ENCODE data around the gene AP5B1. TPM values are rescaled to one million over a fixed set of nuclear protein-coding genes. Genes with fewer than 3 reads are reported as not detected.
"Not testable (repeated sequence)": the region's sequence is repeated elsewhere in the genome, so short reads cannot be mapped to it uniquely, and the experiment has no call there.

Gene AP5B1
- total RNA-seq, 2 experiments from 2014 or later, result 13.6 to 14.5 TPM

DNA sequence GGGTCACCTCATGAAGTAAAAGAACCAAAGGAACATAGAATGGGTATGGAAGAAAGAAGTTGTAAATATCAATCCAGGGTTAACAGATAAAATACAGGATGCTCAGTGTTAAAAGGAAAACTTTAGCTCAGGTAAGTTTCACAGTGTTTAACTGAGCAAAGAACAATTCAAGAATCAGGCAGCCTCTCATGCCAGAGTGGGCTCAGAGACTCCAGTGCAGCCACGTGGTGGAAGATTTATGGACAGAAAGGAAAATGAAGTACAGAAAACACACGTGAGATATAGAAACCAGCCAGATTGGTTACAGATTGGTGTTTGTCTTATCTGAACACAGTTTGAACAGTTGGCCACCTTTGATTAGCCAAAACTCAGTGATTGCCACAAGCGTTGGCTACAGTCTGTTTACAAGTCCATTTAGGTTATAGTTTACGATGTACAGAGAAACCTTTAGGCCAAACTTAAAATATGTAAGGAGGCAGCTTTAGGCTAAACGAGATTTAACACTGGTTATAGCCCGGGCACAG lies 9.1 kb downstream of the AP5B1 start:
- ChIA-PET CTCF (interaction anchor here (0.5 to 7.9 kb wide), 8 partner anchors 8 to 426 kb away, joined by 3 to 72 read pairs (median 8); partner anchors contain the start of genes AP5B1 and KAT5), POLR2A (no interaction called here)
- Mint-ChIP-seq H3K36me3 (no peaks in the 10 kb centered on the region), H3K4me1 (ENCODE audit: low read depth) (peaks cover 6% of the 10 kb centered on the region), H3K27ac (no peak overlapping the region), H3K9me3 (no peaks in the 10 kb centered on the region), H3K4me3 (no peak overlapping the region), H3K27me3 (no peaks in the 10 kb centered on the region)
- no peak for DNase-seq
- intact Hi-C loops (cut with micrococcal nuclease), result loop anchor here (2.0 kb wide), 1 partner anchor 61 kb away; no protein-coding TSS in a partner anchor

- no peak for DNase-seq
- CTCF ChIA-PET, result interaction anchor here (0.5 to 7.9 kb wide), 12 partner anchors 9 to 427 kb away, joined by 3 to 72 read pairs (median 4); partner anchors contain the start of genes AP5B1, KAT5 and RNASEH2C
- Mint-ChIP-seq H3K4me3 (no peak overlapping the region), H3K27ac (no peak overlapping the region), H3K36me3 (no peaks in the 10 kb centered on the region), H3K9me3 (no peaks in the 10 kb centered on the region), H3K27me3 (no peaks in the 10 kb centered on the region), H3K4me1 (ENCODE audit: low read depth) (peaks cover 3% of the 10 kb centered on the region)
- POLR2A ChIA-PET, result no interaction called here
- intact Hi-C loops (cut with micrococcal nuclease), result loop anchor here (2.0 kb wide), 1 partner anchor 60 kb away; no protein-coding TSS in a partner anchor
Measured at GRCh38 chr11:65770951-65771567, 9.7 kb downstream of the AP5B1 start.

GRCh38 chr11:65767806-65768205 lies 13.0 kb downstream of the AP5B1 start:
- intact Hi-C loops (cut with micrococcal nuclease); H3K36me3 Mint-ChIP-seq; H3K4me3 Mint-ChIP-seq; H3K27ac Mint-ChIP-seq; H3K9me3 Mint-ChIP-seq; H3K27me3 Mint-ChIP-seq; POLR2A ChIA-PET; DNase-seq; H3K4me1 Mint-ChIP-seq (ENCODE audit: low read depth): not testable (repeated sequence)
- CTCF ChIA-PET, result interaction anchor here (0.5 to 2.9 kb wide), 4 partner anchors 56 to 620 kb away, joined by 3 to 7 read pairs (median 4); partner anchors contain the start of genes CCDC85B and KAT5

GRCh38 chr11:65767406-65767805 lies 13.4 kb downstream of the AP5B1 start:
- DNase-seq, result no peak
- ChIA-PET POLR2A (interaction anchor here (1.0 kb wide), 1 partner anchor 12 kb away, joined by 3 read pairs; no protein-coding TSS in a partner anchor), CTCF (interaction anchor here (0.5 to 2.9 kb wide), 6 partner anchors 12 to 620 kb away, joined by 3 to 8 read pairs (median 4); partner anchors contain the start of genes CCDC85B and KAT5)
- H3K27me3 Mint-ChIP-seq, result no peaks in the 10 kb centered on the region
- intact Hi-C loops (cut with micrococcal nuclease), result no loop called here
- H3K4me3 Mint-ChIP-seq, result no peak overlapping the region
- no peaks in the 10 kb centered on the region for H3K36me3 Mint-ChIP-seq
- no peak overlapping the region for H3K27ac Mint-ChIP-seq
- H3K4me1 Mint-ChIP-seq (ENCODE audit: low read depth), result peaks cover 3% of the 10 kb centered on the region
- no peaks in the 10 kb centered on the region for H3K9me3 Mint-ChIP-seq

DNA sequence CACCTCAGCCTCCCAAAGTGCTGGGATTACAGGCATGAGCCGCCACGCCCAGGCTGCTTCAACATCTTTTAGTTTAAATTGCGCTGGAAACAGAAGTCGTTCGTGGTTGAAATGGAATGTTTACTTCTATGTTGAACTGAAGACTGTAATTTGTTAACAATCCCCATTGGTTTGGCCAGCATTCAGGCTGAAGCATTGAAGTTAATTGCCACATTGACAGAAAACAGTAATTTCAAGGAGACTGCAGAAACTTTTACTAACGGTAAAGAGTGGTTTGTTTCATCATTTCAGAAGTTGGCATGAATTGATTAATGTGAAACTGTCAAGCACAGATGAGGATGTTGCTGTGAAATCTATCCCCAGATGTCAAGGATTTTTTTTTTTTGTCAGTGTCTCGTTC lies 14.2 kb downstream of the AP5B1 start:
- H3K4me1 Mint-ChIP-seq (ENCODE audit: low read depth), result peaks cover 3% of the 10 kb centered on the region
- no peaks in the 10 kb centered on the region for H3K27me3 Mint-ChIP-seq
- ChIA-PET POLR2A (interaction anchor here (1.0 kb wide), 1 partner anchor 13 kb away, joined by 3 read pairs; no protein-coding TSS in a partner anchor), CTCF (interaction anchor here (0.9 to 2.9 kb wide), 2 partner anchors 13 to 55 kb away, joined by 7 to 8 read pairs; partner anchors contain the start of gene KAT5)
- no peaks in the 10 kb centered on the region for H3K9me3 Mint-ChIP-seq
- H3K27ac Mint-ChIP-seq, result no peak overlapping the region
- intact Hi-C loops (cut with micrococcal nuclease), result no loop called here
- no peak for DNase-seq
- H3K4me3 Mint-ChIP-seq, result no peak overlapping the region
- no peaks in the 10 kb centered on the region for H3K36me3 Mint-ChIP-seq

DNA sequence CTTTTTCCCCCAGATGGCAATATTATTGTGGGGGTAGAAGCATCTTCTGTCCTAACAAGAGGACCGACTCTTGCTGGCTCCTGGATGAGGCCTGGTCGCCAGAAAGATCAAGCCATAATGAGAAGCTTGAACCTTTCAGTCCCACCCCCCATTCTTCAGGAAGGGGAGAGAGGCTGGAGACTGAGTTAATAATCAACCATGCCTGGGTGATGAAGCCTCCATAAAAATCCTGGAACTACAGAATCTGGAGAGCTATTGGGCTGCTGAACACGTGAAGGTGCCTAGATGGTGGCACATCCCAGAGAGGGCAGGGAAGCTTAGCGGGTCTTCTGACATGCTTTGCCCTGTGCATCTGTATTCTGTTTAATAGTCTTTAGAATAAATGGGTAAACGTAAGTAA lies 16.3 kb downstream of the AP5B1 start:
- Mint-ChIP-seq H3K27me3 (peaks cover 3% of the 10 kb centered on the region), H3K4me1 (ENCODE audit: low read depth) (no peaks in the 10 kb centered on the region), H3K4me3 (no peak overlapping the region), H3K9me3 (no peaks in the 10 kb centered on the region), H3K36me3 (no peaks in the 10 kb centered on the region), H3K27ac (no peak overlapping the region)
- intact Hi-C loops (cut with micrococcal nuclease), result no loop called here
- POLR2A ChIA-PET, result no interaction called here
- DNase-seq, result no peak
- CTCF ChIA-PET, result interaction anchor here (1.1 to 1.2 kb wide), 2 partner anchors 15 to 16 kb away, joined by 3 to 4 read pairs; no protein-coding TSS in a partner anchor

- H3K4me3 Mint-ChIP-seq; intact Hi-C loops (cut with micrococcal nuclease); POLR2A ChIA-PET: not testable (repeated sequence)
Measured at GRCh38 chr11:65762816-65763215, 18.0 kb downstream of the AP5B1 start.

GRCh38 chr11:65762169-65762568 lies 18.6 kb downstream of the AP5B1 start:
- DNase-seq; H3K9me3 Mint-ChIP-seq; H3K4me3 Mint-ChIP-seq; H3K27ac Mint-ChIP-seq; H3K36me3 Mint-ChIP-seq; intact Hi-C loops (cut with micrococcal nuclease); POLR2A ChIA-PET; H3K4me1 Mint-ChIP-seq (ENCODE audit: low read depth): not testable (repeated sequence)
- CTCF ChIA-PET, result interaction anchor here (3.1 kb wide), 1 partner anchor 17 kb away, joined by 18 read pairs; no protein-coding TSS in a partner anchor
- peaks cover 11% of the 10 kb centered on the region for H3K27me3 Mint-ChIP-seq

More at GRCh38 chr11:65762816-65763215, 18.0 kb downstream of the AP5B1 start:
- H3K36me3 Mint-ChIP-seq; H3K27me3 Mint-ChIP-seq; H3K4me1 Mint-ChIP-seq (ENCODE audit: low read depth); CTCF ChIA-PET; H3K27ac Mint-ChIP-seq; DNase-seq; H3K9me3 Mint-ChIP-seq: not testable (repeated sequence)

GRCh38 chr11:65745049-65745448 lies 35.7 kb downstream of the AP5B1 start:
- no peaks in the 10 kb centered on the region for H3K9me3 Mint-ChIP-seq
- ChIA-PET POLR2A (no interaction called here), CTCF (interaction anchor here (0.5 to 1.2 kb wide), 5 partner anchors 8 to 140 kb away, joined by 3 to 7 read pairs (median 3); no protein-coding TSS in a partner anchor)
- intact Hi-C loops (cut with micrococcal nuclease), result no loop called here
- DNase-seq, result no peak
- no peaks in the 10 kb centered on the region for H3K4me1 Mint-ChIP-seq (ENCODE audit: low read depth)
- no peaks in the 10 kb centered on the region for H3K36me3 Mint-ChIP-seq
- no peak overlapping the region for H3K4me3 Mint-ChIP-seq
- H3K27ac Mint-ChIP-seq, result no peak overlapping the region
- H3K27me3 Mint-ChIP-seq, result peaks cover 7% of the 10 kb centered on the region

DNA sequence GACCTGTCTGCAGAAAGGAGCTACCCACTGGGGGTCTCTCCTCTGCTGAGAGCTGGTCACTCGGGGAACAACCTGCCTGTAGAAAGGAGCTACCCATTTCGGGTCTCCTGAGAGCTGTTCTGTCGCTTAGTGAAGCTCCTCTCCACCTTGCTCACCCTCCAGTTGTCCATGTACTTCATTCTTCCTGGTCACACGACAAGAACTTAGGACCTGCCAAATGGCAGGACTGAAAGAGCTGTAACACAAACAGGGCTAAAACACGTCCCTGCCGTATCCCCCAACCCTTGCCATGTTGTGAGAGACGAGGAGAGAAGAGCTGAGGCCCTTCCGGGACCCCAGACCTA lies 36.1 kb downstream of the AP5B1 start:
- H3K27ac Mint-ChIP-seq, result no peak overlapping the region
- no peaks in the 10 kb centered on the region for H3K4me1 Mint-ChIP-seq (ENCODE audit: low read depth)
- H3K36me3 Mint-ChIP-seq, result no peaks in the 10 kb centered on the region
- ChIA-PET POLR2A (no interaction called here), CTCF (interaction anchor here (0.5 to 1.2 kb wide), 5 partner anchors 9 to 140 kb away, joined by 3 to 7 read pairs (median 3); no protein-coding TSS in a partner anchor)
- peaks cover 7% of the 10 kb centered on the region for H3K27me3 Mint-ChIP-seq
- H3K9me3 Mint-ChIP-seq, result no peaks in the 10 kb centered on the region
- intact Hi-C loops (cut with micrococcal nuclease), result no loop called here
- no peak for DNase-seq
- H3K4me3 Mint-ChIP-seq, result no peak overlapping the region

DNA sequence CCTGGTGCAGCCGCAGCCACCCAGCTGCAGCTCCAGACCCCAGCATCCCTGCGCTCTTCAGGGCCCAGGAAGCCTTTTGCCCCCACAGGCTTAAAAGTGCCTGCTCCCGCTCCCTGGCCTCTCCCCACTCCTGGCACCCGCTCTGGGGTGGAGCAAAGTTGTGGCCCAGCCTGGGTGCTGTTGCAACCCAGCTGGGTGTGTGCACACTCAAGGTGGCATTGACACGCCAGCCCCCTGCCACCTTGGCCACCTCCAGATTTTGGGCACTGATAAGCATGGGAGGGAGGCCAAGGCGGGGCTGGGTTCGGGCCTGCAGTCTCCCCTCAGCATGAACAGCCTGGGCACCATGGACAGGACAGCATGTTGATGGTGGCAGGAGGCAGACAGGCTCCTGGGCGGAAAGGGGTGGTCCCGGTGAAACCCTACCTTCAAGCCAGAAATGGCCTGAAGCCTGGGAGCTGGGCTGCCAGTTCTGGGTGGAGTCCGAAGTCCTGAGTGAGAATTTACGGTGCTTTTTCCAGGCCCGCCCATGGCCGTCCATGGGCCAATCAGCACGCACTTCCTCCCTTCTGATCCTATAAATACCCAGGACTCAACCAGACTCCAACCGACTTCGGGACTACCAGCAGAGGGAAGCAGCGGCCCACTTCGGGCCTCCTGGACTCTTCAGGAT lies 36.6 kb downstream of the AP5B1 start:
- intact Hi-C loops (cut with micrococcal nuclease), result no loop called here
- POLR2A ChIA-PET, result no interaction called here

DNA sequence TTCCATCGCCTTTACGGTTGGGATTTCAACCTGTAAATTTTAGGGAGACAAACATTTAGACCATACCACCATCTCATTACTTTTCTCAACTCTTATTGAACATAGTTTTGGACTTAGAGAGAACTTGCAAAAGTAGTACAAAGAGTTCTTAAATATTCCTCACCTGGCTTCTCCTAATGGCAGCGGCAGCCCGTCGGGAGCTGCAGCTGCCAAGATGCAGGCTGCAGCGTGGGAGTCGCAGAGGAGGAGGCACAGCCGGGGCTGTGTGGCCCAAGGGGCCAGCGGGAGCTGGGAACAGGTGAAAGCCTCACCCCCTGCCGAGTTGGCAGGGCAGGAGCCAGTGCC lies 37.1 kb downstream of the AP5B1 start:
- CTCF ChIA-PET, result no interaction called here
- peaks cover 8% of the 10 kb centered on the region for H3K27me3 Mint-ChIP-seq
- H3K27ac Mint-ChIP-seq, result no peak overlapping the region
- no peaks in the 10 kb centered on the region for H3K9me3 Mint-ChIP-seq
- POLR2A ChIA-PET, result no interaction called here
- intact Hi-C loops (cut with micrococcal nuclease), result no loop called here
- H3K36me3 Mint-ChIP-seq, result no peaks in the 10 kb centered on the region
- DNase-seq, result no peak
- no peaks in the 10 kb centered on the region for H3K4me1 Mint-ChIP-seq (ENCODE audit: low read depth)
- H3K4me3 Mint-ChIP-seq, result no peak overlapping the region

More for the DNA sequence above, 36.6 kb downstream of the AP5B1 start:
- CTCF ChIA-PET, result interaction anchor here (0.5 to 1.2 kb wide), 3 partner anchors 36 to 140 kb away, joined by 3 to 7 read pairs (median 4); no protein-coding TSS in a partner anchor
- H3K27me3 Mint-ChIP-seq, result peaks cover 7% of the 10 kb centered on the region
- H3K4me3 Mint-ChIP-seq, result no peak overlapping the region
- H3K27ac Mint-ChIP-seq, result no peak overlapping the region
- H3K9me3 Mint-ChIP-seq, result no peaks in the 10 kb centered on the region
- no peaks in the 10 kb centered on the region for H3K4me1 Mint-ChIP-seq (ENCODE audit: low read depth)
- H3K36me3 Mint-ChIP-seq, result no peaks in the 10 kb centered on the region
- peak; percentile 39 for DNase-seq

Measured in activated CD4-positive, alpha-beta memory T cell treated with anti-CD3 and anti-CD28 coated beads for 36 hours (primary cell).